ENCODE results near the gene BLM.

- TF ChIP-seq TEAD4 (IDR thresholded peaks at IDR 0.05; ENCODE audit: borderline replicate concordance, insufficient read depth) (no peak), CTCF (IDR thresholded peaks at IDR 0.05) (no peak), SMC3 (IDR thresholded peaks at IDR 0.05; ENCODE audit: low read depth, low read length) (no peak), TAF1 (IDR thresholded peaks at IDR 0.05; ENCODE audit: borderline replicate concordance, low read depth, low read length) (no peak), ELF1 (IDR thresholded peaks at IDR 0.05) (no peak), YY1 (IDR thresholded peaks at IDR 0.05; ENCODE audit: low read depth) (no peak), POLR2AphosphoS5 (IDR thresholded peaks at IDR 0.05; ENCODE audit: low read depth, low read length) (no peak), SIN3A (IDR thresholded peaks at IDR 0.05; ENCODE audit: borderline replicate concordance, low read depth, low read length) (no peak), FOXJ3 (CRISPR knock-in tag; IDR thresholded peaks at IDR 0.05) (no peak), NFIC (IDR thresholded peaks at IDR 0.05; ENCODE audit: borderline replicate concordance) (no peak), FOXM1 (IDR thresholded peaks at IDR 0.05; ENCODE audit: low read depth) (no peak), GATA2 (CRISPR knock-in tag; IDR thresholded peaks at IDR 0.05) (no peak), EP300 (IDR thresholded peaks at IDR 0.05; ENCODE audit: borderline replicate concordance in 1 of 2, low read depth in 1 of 2, low read length in 1 of 2) (no peak), REST (IDR thresholded peaks at IDR 0.05; ENCODE audit: low read depth, low read length) (no peak)
These were observed 148.6 kb downstream of the BLM start for GRCh38 chr15:90865702-90866101.

Measured in SK-N-SH (cell line).